Stimulated activated CD4-positive, alpha-beta T cell treated with anti-CD3 and anti-CD28 coated beads, Interleukin-12 subunit alpha, Interleukin-12 subunit beta, amount 100 ng/mL, for 4 hours (primary cell): Measurements from ENCODE around the gene XRCC1.
"Not testable (repeated sequence)": the region's sequence is repeated elsewhere in the genome, so short reads cannot be mapped to it uniquely, and the experiment has no call there.

Experiments
- DNase-seq: peaks from one replicate; pipeline ENCODE4 v3.0.0-alpha.2; 2020

XRCC1 gene

GRCh38 chr19:43541920-43542650 lies 33.2 kb downstream of the XRCC1 start:
- DNase-seq = no peak

GRCh38 chr19:43540381-43540780 lies 34.9 kb downstream of the XRCC1 start:
- no peak for DNase-seq

- DNase-seq = no peak
These were observed 36.4 kb downstream of the XRCC1 start for GRCh38 chr19:43538922-43539321.

- peak; percentile 31 for DNase-seq
These were observed 40.2 kb downstream of the XRCC1 start for GRCh38 chr19:43534816-43535761.

GRCh38 chr19:43534305-43534815 lies 41.0 kb downstream of the XRCC1 start:
- no peak for DNase-seq

GRCh38 chr19:43533546-43534304 lies 41.6 kb downstream of the XRCC1 start:
- DNase-seq = peak; percentile 90

- peak; percentile 84 for DNase-seq
These were observed 42.3 kb downstream of the XRCC1 start, which contains the start of gene ZNF575 for GRCh38 chr19:43532962-43533545. Gene ZNF575, plus strand, starts transcription at chr19:43533188. Its CDS starts 1,235 bp downstream, at chr19:43534423.

GRCh38 chr19:43532571-43532961 lies 42.8 kb downstream of the XRCC1 start:
- no peak for DNase-seq

- no peak for DNase-seq
These were observed 47.3 kb downstream of the XRCC1 start for GRCh38 chr19:43527860-43528622.

GRCh38 chr19:43526884-43527859 lies 48.2 kb downstream of the XRCC1 start, which contains the start of gene ETHE1:
Gene ETHE1, minus strand, starts transcription at chr19:43527201. Its CDS starts 24 bp downstream, at chr19:43527177.
- DNase-seq = peak; percentile 74

GRCh38 chr19:43525836-43526771 lies 49.2 kb downstream of the XRCC1 start:
- peak; percentile 22 for DNase-seq

GRCh38 chr19:43524922-43525835 lies 50.1 kb downstream of the XRCC1 start:
- DNase-seq = peak; percentile 26

- not testable (repeated sequence) for DNase-seq
These were observed 51.6 kb downstream of the XRCC1 start for GRCh38 chr19:43523696-43524095.

GRCh38 chr19:43522929-43523328 lies 52.4 kb downstream of the XRCC1 start:
- DNase-seq = no peak

GRCh38 chr19:43519436-43520088 lies 55.8 kb downstream of the XRCC1 start:
- DNase-seq = peak; percentile 78

- DNase-seq = no peak
These were observed 57.3 kb downstream of the XRCC1 start for GRCh38 chr19:43518051-43518450.

- not testable (repeated sequence) for DNase-seq
These were observed 62.9 kb downstream of the XRCC1 start for GRCh38 chr19:43512399-43512798.
